HepG2 (cell line): ENCODE data around the gene CTXN1. TPM values are rescaled to one million over a fixed set of nuclear protein-coding genes. Genes with fewer than 3 reads are reported as not detected.

ENCODE experiments used
- MBNL3 ChIP-seq: fragments of 250-450 bp; sonication (Bioruptor Pico); conservative IDR thresholded peaks from 2 replicates; pipeline ENCODE4 v1.8.0; 2022; ENCODE audit warnings: mild to moderate bottlenecking, inconsistent platforms
- MTF2 ChIP-seq: sonication (generic); formaldehyde crosslinking; IDR thresholded peaks from 2 replicates; pipeline ENCODE4 v1.5.0; 2020; ENCODE audit warnings: missing genetic modification reagents, borderline replicate concordance
- MYNN ChIP-seq: sonication (generic); formaldehyde crosslinking; IDR thresholded peaks from 2 replicates; pipeline ENCODE4 v1.4.0; 2020; ENCODE audit warnings: mild to moderate bottlenecking, low read depth, missing genetic modification reagents
- PAWR ChIP-seq: sonication (generic); formaldehyde crosslinking; IDR thresholded peaks from 2 replicates; pipeline ENCODE4 v1.4.0; 2020; ENCODE audit warnings: missing genetic modification reagents, mild to moderate bottlenecking, borderline replicate concordance
- PPARG ChIP-seq: conservative IDR thresholded peaks from 2 replicates; pipeline ENCODE4 v1.6.1; 2016; ENCODE audit warnings: missing biosample characterization, missing genetic modification reagents
- SNRNP70 ChIP-seq: fragments of 200-400 bp; formaldehyde crosslinking; IDR thresholded peaks from 2 replicates; pipeline ENCODE4 v1.6.1; 2017; ENCODE audit warnings: mild to moderate bottlenecking, low read depth, low read length, moderate library complexity
- SP1 ChIP-seq, 2 experiments: fragments of 450-650 bp in 1 of 2; sonication (generic) in 1 of 2; formaldehyde crosslinking in 1 of 2; IDR thresholded peaks; 2 replicates each; pipeline versions ENCODE4 v1.4.0 to v1.6.1; 2016 to 2020; ENCODE audit warnings: missing genetic modification reagents in 1 of 2
- SRSF4 ChIP-seq: fragments of 200-400 bp; formaldehyde crosslinking; IDR thresholded peaks from one replicate; pipeline ENCODE4 v1.6.1; 2018; ENCODE audit warnings: mild to moderate bottlenecking, low read depth, low read length, moderate library complexity; ENCODE audit not compliant: poor library complexity, severe bottlenecking
- THAP11 ChIP-seq: IDR thresholded peaks from 2 replicates; pipeline ENCODE4 v1.6.1; 2016; ENCODE audit warnings: missing biosample characterization, missing genetic modification reagents
- ZNF121 ChIP-seq: sonication (generic); formaldehyde crosslinking; IDR thresholded peaks from 2 replicates; pipeline ENCODE4 v1.5.0; 2020; ENCODE audit warnings: mild to moderate bottlenecking, missing genetic modification reagents
- ZNF17 ChIP-seq: sonication (generic); formaldehyde crosslinking; IDR thresholded peaks from 2 replicates; pipeline ENCODE4 v1.5.0; 2020; ENCODE audit warnings: mild to moderate bottlenecking, missing genetic modification reagents
- ZNF329 ChIP-seq: sonication (generic); formaldehyde crosslinking; IDR thresholded peaks from 2 replicates; pipeline ENCODE4 v1.9.0; 2021; ENCODE audit warnings: low read depth, mild to moderate bottlenecking, missing genetic modification reagents
- ZNF44 ChIP-seq: sonication (generic); formaldehyde crosslinking; IDR thresholded peaks from 2 replicates; pipeline ENCODE4 v1.5.1; 2020; ENCODE audit warnings: mild to moderate bottlenecking, missing genetic modification reagents
- ZNF546 ChIP-seq: sonication (generic); formaldehyde crosslinking; conservative IDR thresholded peaks from 2 replicates; pipeline ENCODE4 v1.8.1; 2023; ENCODE audit warnings: mild to moderate bottlenecking, missing genetic modification reagents
- polyA plus RNA-seq, 8 experiments: library from polyadenylated mRNA; depleted of rRNA in 3 of 8; stranded (reverse) in 7 of 8; unstranded in 1 of 8; fragments of >200 nt; fragmentation: Illumina TruSeq in 4 of 8; extraction: Trizol in 4 of 8; gene quantifications; 2 replicates each; pipeline versions ENCODE4 v1.2.1 to v1.2.3, GENCODE V29; 2011 to 2016; ENCODE audit warnings: low read depth in 4 of 8, missing spikeins in 1 of 8, mixed read lengths in 1 of 8; ENCODE audit not compliant: insufficient read depth in 1 of 8
- total RNA-seq, 5 experiments: library from RNA; depleted of rRNA; stranded (reverse); fragments of >200 nt; fragmentation: Illumina TruSeq; extraction: Trizol; gene quantifications; 2 replicates each; pipeline ENCODE4 v1.2.3, GENCODE V29; 2016; ENCODE audit warnings: low read depth in 1 of 5
- TF ChIP-seq, protein P1 (sequence below): sonication (generic); formaldehyde crosslinking; IDR thresholded peaks from 2 replicates; pipeline ENCODE4 v1.8.0; 2022; ENCODE audit warnings: missing genetic modification reagents, mild to moderate bottlenecking, moderate library complexity, borderline replicate concordance
- TF ChIP-seq, protein P2 (sequence below): sonication (generic); formaldehyde crosslinking; IDR thresholded peaks from 2 replicates; pipeline ENCODE4 v1.4.0; 2020; ENCODE audit warnings: mild to moderate bottlenecking, missing genetic modification reagents
- TF ChIP-seq, protein P3 (sequence below): sonication (generic); formaldehyde crosslinking; conservative IDR thresholded peaks from 2 replicates; pipeline ENCODE4 v1.4.0; 2020; ENCODE audit warnings: missing genetic modification reagents
- TF ChIP-seq, protein P4 (sequence below): sonication (generic); formaldehyde crosslinking; IDR thresholded peaks from 2 replicates; pipeline ENCODE4 v1.4.0; 2020; ENCODE audit warnings: missing genetic modification reagents, mild to moderate bottlenecking, borderline replicate concordance
- TF ChIP-seq, protein P5 (sequence below): sonication (generic); formaldehyde crosslinking; IDR thresholded peaks from 2 replicates; pipeline ENCODE4 v1.4.0; 2020; ENCODE audit warnings: mild to moderate bottlenecking, missing genetic modification reagents, borderline replicate concordance
- TF ChIP-seq, protein P6 (sequence below): sonication (generic); formaldehyde crosslinking; IDR thresholded peaks from 2 replicates; pipeline ENCODE4 v1.4.0; 2020; ENCODE audit warnings: mild to moderate bottlenecking, missing genetic modification reagents

The CTXN1 gene
- total and polyA plus RNA-seq, 2 of the 13 experiments (the other 11 are each of a cell fraction or from before 2014, with no cell fraction given) = 0.11 TPM; not detected in 1

DNA sequence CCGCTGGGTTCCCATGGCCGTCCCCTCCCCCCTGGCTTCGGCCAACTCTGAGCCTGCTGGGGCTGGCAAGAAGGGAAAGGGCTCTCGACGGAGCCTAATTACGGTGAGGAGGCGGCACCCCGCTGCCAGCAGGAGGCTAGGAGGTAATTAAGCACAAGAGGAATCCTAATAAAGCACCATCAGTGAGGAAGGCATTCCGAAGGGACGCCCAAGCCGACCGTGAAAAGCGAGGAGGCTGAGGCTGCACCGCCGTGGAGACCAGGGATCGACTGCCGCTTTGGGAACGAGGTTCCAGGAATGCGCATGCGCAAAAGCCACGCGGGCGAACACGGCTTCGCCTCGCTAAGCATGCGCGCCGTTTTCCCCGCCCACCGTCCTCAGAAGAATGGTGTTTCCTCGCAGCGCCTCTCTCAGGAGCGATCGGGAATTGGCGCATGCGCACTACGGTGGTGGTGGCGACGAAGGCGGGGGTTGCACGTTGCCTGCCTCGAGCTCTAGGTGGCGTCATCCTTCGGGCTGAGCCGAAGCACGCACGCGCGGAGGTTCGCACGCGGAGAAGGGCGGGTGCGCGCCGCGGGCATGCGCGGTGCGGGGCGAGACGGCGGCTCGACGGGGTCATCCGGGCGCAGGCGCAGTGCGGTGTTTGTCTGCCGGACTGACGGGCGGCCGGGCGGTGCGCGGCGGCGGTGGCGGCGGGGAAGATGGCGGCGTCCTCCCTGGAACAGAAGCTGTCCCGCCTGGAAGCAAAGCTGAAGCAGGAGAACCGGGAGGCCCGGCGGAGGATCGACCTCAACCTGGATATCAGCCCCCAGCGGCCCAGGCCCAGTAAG is 22.5 kb downstream of the CTXN1 start, which contains the start of gene MAP2K7 (continued):
- TF ChIP-seq SRSF4 (no peak), SNRNP70 (no peak), MYNN (no peak), ZNF17 (no peak), PPARG (CRISPR knock-in tag) (peak; percentile 43), ZNF546 (CRISPR knock-in tag) (peak; percentile 57), SP1 (IDR thresholded peaks at IDR 0.05) (no peak), SP1 (CRISPR knock-in tag; IDR thresholded peaks at IDR 0.05) (peak; percentile 83), PAWR (CRISPR knock-in tag) (no peak), MTF2 (CRISPR knock-in tag) (no peak), THAP11 (CRISPR knock-in tag) (peak; percentile 89), ZNF121 (CRISPR knock-in tag) (peak; percentile 51; the same call in 1 of the 2 replicates), ZNF329 (CRISPR knock-in tag) (peak; percentile 61), ZNF44 (CRISPR knock-in tag) (no peak), MBNL3 (CRISPR knock-in tag) (no peak)
- TF ChIP-seq, protein P1, sequence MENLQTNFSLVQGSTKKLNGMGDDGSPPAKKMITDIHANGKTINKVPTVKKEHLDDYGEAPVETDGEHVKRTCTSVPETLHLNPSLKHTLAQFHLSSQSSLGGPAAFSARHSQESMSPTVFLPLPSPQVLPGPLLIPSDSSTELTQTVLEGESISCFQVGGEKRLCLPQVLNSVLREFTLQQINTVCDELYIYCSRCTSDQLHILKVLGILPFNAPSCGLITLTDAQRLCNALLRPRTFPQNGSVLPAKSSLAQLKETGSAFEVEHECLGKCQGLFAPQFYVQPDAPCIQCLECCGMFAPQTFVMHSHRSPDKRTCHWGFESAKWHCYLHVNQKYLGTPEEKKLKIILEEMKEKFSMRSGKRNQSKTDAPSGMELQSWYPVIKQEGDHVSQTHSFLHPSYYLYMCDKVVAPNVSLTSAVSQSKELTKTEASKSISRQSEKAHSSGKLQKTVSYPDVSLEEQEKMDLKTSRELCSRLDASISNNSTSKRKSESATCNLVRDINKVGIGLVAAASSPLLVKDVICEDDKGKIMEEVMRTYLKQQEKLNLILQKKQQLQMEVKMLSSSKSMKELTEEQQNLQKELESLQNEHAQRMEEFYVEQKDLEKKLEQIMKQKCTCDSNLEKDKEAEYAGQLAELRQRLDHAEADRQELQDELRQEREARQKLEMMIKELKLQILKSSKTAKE (CRISPR knock-in tag) = no peak; the same call in 1 of the 2 replicates
- TF ChIP-seq, protein P2, sequence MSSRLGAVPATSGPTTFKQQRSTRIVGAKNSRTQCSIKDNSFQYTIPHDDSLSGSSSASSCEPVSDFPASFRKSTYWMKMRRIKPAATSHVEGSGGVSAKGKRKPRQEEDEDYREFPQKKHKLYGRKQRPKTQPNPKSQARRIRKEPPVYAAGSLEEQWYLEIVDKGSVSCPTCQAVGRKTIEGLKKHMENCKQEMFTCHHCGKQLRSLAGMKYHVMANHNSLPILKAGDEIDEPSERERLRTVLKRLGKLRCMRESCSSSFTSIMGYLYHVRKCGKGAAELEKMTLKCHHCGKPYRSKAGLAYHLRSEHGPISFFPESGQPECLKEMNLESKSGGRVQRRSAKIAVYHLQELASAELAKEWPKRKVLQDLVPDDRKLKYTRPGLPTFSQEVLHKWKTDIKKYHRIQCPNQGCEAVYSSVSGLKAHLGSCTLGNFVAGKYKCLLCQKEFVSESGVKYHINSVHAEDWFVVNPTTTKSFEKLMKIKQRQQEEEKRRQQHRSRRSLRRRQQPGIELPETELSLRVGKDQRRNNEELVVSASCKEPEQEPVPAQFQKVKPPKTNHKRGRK = no peak
- TF ChIP-seq, protein P3, sequence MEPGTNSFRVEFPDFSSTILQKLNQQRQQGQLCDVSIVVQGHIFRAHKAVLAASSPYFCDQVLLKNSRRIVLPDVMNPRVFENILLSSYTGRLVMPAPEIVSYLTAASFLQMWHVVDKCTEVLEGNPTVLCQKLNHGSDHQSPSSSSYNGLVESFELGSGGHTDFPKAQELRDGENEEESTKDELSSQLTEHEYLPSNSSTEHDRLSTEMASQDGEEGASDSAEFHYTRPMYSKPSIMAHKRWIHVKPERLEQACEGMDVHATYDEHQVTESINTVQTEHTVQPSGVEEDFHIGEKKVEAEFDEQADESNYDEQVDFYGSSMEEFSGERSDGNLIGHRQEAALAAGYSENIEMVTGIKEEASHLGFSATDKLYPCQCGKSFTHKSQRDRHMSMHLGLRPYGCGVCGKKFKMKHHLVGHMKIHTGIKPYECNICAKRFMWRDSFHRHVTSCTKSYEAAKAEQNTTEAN = peak; percentile 86
- TF ChIP-seq, protein P4, sequence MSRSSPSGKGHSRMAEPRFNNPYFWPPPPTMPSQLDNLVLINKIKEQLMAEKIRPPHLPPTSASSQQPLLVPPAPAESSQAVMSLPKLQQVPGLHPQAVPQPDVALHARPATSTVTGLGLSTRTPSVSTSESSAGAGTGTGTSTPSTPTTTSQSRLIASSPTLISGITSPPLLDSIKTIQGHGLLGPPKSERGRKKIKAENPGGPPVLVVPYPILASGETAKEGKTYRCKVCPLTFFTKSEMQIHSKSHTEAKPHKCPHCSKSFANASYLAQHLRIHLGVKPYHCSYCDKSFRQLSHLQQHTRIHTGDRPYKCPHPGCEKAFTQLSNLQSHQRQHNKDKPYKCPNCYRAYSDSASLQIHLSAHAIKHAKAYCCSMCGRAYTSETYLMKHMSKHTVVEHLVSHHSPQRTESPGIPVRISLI (CRISPR knock-in tag) = peak; percentile 52; the same call in 1 of the 2 replicates
- TF ChIP-seq, protein P5, sequence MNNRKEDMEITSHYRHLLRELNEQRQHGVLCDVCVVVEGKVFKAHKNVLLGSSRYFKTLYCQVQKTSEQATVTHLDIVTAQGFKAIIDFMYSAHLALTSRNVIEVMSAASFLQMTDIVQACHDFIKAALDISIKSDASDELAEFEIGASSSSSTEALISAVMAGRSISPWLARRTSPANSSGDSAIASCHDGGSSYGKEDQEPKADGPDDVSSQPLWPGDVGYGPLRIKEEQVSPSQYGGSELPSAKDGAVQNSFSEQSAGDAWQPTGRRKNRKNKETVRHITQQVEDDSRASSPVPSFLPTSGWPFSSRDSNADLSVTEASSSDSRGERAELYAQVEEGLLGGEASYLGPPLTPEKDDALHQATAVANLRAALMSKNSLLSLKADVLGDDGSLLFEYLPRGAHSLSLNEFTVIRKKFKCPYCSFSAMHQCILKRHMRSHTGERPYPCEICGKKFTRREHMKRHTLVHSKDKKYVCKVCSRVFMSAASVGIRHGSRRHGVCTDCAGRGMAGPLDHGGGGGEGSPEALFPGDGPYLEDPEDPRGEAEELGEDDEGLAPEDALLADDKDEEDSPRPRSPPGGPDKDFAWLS (CRISPR knock-in tag) = peak; percentile 57; the same call in 1 of the 2 replicates
- TF ChIP-seq, protein P6, sequence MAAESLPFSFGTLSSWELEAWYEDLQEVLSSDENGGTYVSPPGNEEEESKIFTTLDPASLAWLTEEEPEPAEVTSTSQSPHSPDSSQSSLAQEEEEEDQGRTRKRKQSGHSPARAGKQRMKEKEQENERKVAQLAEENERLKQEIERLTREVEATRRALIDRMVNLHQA = no peak
